Measurements from ENCODE around the gene STX8. TPM values are rescaled to one million over a fixed set of nuclear protein-coding genes. Genes with fewer than 3 reads are reported as not detected.

The STX8 gene
- total RNA-seq, 1 experiment from 2014 or later = 50.3 TPM

DNA sequence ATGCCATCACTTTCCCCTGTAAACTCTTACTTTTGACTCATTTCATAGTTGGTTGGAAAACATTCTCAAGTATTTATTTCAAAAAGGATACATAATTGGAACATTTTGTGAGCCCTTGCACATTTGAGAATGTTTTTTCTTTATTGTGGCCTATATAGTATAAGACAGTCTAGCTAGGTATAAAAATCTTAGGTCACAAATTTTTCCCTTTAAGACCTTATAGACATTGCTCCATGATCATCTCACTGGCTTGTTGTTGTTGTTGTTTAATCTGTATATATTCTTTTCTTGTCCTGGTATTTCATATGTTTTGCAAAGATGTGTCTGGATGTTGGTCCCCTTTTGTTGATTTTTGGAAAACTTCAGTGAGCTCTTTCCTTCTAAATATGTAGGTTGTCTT, 360.2 kb downstream of the STX8 start:
- ChIA-PET CTCF (no interaction called here), POLR2A (no interaction called here)
- no peak for TF ChIP-seq SIN3A (IDR thresholded peaks at IDR 0.05; ENCODE audit: borderline replicate concordance, insufficient read depth, low read depth, low read length)
- no peak for TF ChIP-seq POLR2AphosphoS5 (IDR thresholded peaks at IDR 0.05; ENCODE audit: low read depth, low read length)
- no peak for TF ChIP-seq TCF7L2 (IDR thresholded peaks at IDR 0.05; ENCODE audit: low read depth, low read length)
- TF ChIP-seq, protein P1, sequence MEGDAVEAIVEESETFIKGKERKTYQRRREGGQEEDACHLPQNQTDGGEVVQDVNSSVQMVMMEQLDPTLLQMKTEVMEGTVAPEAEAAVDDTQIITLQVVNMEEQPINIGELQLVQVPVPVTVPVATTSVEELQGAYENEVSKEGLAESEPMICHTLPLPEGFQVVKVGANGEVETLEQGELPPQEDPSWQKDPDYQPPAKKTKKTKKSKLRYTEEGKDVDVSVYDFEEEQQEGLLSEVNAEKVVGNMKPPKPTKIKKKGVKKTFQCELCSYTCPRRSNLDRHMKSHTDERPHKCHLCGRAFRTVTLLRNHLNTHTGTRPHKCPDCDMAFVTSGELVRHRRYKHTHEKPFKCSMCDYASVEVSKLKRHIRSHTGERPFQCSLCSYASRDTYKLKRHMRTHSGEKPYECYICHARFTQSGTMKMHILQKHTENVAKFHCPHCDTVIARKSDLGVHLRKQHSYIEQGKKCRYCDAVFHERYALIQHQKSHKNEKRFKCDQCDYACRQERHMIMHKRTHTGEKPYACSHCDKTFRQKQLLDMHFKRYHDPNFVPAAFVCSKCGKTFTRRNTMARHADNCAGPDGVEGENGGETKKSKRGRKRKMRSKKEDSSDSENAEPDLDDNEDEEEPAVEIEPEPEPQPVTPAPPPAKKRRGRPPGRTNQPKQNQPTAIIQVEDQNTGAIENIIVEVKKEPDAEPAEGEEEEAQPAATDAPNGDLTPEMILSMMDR (IDR thresholded peaks at IDR 0.05) = no peak
- TF ChIP-seq, protein P2, sequence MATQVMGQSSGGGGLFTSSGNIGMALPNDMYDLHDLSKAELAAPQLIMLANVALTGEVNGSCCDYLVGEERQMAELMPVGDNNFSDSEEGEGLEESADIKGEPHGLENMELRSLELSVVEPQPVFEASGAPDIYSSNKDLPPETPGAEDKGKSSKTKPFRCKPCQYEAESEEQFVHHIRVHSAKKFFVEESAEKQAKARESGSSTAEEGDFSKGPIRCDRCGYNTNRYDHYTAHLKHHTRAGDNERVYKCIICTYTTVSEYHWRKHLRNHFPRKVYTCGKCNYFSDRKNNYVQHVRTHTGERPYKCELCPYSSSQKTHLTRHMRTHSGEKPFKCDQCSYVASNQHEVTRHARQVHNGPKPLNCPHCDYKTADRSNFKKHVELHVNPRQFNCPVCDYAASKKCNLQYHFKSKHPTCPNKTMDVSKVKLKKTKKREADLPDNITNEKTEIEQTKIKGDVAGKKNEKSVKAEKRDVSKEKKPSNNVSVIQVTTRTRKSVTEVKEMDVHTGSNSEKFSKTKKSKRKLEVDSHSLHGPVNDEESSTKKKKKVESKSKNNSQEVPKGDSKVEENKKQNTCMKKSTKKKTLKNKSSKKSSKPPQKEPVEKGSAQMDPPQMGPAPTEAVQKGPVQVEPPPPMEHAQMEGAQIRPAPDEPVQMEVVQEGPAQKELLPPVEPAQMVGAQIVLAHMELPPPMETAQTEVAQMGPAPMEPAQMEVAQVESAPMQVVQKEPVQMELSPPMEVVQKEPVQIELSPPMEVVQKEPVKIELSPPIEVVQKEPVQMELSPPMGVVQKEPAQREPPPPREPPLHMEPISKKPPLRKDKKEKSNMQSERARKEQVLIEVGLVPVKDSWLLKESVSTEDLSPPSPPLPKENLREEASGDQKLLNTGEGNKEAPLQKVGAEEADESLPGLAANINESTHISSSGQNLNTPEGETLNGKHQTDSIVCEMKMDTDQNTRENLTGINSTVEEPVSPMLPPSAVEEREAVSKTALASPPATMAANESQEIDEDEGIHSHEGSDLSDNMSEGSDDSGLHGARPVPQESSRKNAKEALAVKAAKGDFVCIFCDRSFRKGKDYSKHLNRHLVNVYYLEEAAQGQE (IDR thresholded peaks at IDR 0.05; ENCODE audit: insufficient read depth in 1 of 2, low read depth in 2 of 2, low read length in 1 of 2) = no peak
- H3K9me3 ChIP-seq (ENCODE audit: control insufficient read depth, insufficient read depth, low read depth, low read length) = peaks cover 3% of the 10 kb centered on the region; the same call in 1 of the 2 replicates
- in situ Hi-C loops (cut with HindIII; ENCODE audit: low pct_unique_long_range_greater_than_20kb, low sequenced_read_pairs) = no loop called here
- no TSS peak for BruUV-seq (replicated peaks)
- intact Hi-C loops (cut with micrococcal nuclease; ENCODE audit: unreplicated experiment) = no loop called here
- no peak for DNase-seq (ENCODE audit: low read depth, low spot score)
- ATAC-seq = no peak
- no peak overlapping the region for H3K4me3 ChIP-seq (ENCODE audit: low read depth in 2 of 2, low read length in 2 of 2)
- no peak overlapping the region for H3K27ac ChIP-seq (ENCODE audit: low read length)
- no peaks in the 10 kb centered on the region for H3K4me1 ChIP-seq (ENCODE audit: control insufficient read depth, insufficient read depth, low read length)
- no peaks in the 10 kb centered on the region for H3K27me3 ChIP-seq (ENCODE audit: control insufficient read depth, insufficient read depth, low read length)
- no peaks in the 10 kb centered on the region for H3K36me3 ChIP-seq (ENCODE audit: control insufficient read depth, insufficient read depth, low read length)

DNA sequence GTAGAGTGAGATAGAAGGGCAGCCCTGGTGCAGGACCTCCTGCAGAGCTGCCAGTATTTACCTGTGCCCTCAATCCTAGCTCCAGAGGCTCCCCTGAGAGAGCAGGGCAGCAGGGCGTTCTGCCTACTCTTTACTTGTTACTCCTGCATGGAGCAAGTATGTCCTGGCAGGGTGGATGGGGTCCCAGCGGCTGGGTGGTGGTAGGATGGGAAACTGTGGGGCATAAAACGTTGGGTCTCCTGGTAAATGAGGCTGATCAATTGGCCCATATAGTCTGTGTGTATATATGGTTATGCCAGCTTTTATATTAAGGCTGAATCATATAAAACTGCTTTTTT, 362.3 kb downstream of the STX8 start:
- Histone ChIP-seq H3K27me3 (ENCODE audit: control insufficient read depth, insufficient read depth, low read length) (no peaks in the 10 kb centered on the region), H3K4me1 (ENCODE audit: control insufficient read depth, insufficient read depth, low read length) (no peaks in the 10 kb centered on the region), H3K27ac (ENCODE audit: low read length) (no peak overlapping the region), H3K36me3 (ENCODE audit: control insufficient read depth, insufficient read depth, low read length) (no peaks in the 10 kb centered on the region), H3K9me3 (ENCODE audit: control insufficient read depth, insufficient read depth, low read depth, low read length) (peaks cover 3% of the 10 kb centered on the region; the same call in 1 of the 2 replicates), H3K4me3 (ENCODE audit: low read depth in 2 of 2, low read length in 2 of 2) (no peak overlapping the region)
- ATAC-seq (no peak), DNase-seq (ENCODE audit: low read depth, low spot score) (no peak)
- no TSS peak for BruUV-seq (replicated peaks)
- CTCF ChIA-PET = no interaction called here
- in situ Hi-C loops (cut with HindIII; ENCODE audit: low pct_unique_long_range_greater_than_20kb, low sequenced_read_pairs) = no loop called here
- TF ChIP-seq POLR2AphosphoS5 (IDR thresholded peaks at IDR 0.05; ENCODE audit: low read depth, low read length) (no peak), TCF7L2 (IDR thresholded peaks at IDR 0.05; ENCODE audit: low read depth, low read length) (no peak), SIN3A (IDR thresholded peaks at IDR 0.05; ENCODE audit: borderline replicate concordance, insufficient read depth, low read depth, low read length) (no peak)
- TF ChIP-seq, protein P1 (IDR thresholded peaks at IDR 0.05) = no peak
- TF ChIP-seq, protein P2 (IDR thresholded peaks at IDR 0.05; ENCODE audit: insufficient read depth in 1 of 2, low read depth in 2 of 2, low read length in 1 of 2) = no peak
- intact Hi-C loops (cut with micrococcal nuclease; ENCODE audit: unreplicated experiment) = no loop called here
- POLR2A ChIA-PET = no interaction called here
